SK-N-SH (cell line): ENCODE measurements around the gene HSPA9.

Experiments used
- NRF1 ChIP-seq: IDR thresholded peaks from 2 replicates; pipeline ENCODE4 v1.6.1; 2012; ENCODE audit warnings: low read depth, mild to moderate bottlenecking, low read length
- RAD21 ChIP-seq: IDR thresholded peaks from 2 replicates; pipeline ENCODE4 v1.6.1; 2012; ENCODE audit warnings: mild to moderate bottlenecking, low read length
- TF ChIP-seq, protein P1 (sequence below): fragments of 200-600 bp; sonication (generic); IDR thresholded peaks from 2 replicates; pipeline ENCODE4 v1.6.1; 2017; ENCODE audit warnings: antibody characterized with exemption, mild to moderate bottlenecking, moderate library complexity

DNA sequence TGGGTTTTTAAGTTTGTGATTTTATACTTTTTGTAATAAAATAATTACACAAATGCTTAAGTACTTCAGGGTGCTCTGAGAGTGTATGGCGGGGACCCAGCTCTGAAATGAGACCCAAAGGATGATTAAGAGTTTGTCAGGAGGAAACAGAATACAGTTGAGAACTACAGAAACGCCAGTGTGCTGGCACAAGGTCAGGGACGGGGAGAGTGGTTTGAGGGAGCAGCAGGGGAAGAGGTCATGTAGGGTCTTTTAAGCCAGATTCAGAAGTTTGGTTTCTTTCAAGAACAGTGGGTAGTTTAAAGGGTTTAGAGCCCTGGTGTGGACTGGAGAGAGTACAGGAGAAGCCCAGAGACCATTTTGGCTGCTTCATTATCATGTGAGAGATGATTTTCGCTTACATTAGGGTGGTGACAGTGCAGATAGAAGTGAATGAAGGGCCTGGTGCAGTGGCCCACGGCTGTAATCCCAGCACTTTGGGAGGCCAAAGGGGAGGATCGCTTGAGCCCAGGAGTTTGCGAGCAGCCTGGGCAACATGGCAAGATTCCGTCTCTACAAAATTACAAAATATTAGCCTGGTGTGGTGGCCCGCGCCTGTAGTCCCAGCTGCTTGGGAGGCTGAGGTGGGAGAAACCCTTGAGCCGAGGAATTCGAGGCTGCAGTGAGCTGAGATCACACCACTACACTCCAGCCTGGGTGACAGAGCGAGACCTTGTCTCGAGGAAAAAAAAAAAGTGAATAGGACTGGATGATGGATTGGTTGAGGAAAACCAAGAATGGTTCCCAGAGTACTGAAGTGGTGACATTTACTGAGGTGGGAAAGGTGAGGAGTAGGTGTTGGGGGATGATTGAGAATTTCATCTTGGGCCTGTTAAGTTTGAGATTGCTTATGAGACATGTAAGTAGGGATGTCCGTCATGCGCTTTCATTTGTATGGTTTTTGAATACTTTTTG, 30.7 kb downstream of the HSPA9 start:
- TF ChIP-seq, protein P1, sequence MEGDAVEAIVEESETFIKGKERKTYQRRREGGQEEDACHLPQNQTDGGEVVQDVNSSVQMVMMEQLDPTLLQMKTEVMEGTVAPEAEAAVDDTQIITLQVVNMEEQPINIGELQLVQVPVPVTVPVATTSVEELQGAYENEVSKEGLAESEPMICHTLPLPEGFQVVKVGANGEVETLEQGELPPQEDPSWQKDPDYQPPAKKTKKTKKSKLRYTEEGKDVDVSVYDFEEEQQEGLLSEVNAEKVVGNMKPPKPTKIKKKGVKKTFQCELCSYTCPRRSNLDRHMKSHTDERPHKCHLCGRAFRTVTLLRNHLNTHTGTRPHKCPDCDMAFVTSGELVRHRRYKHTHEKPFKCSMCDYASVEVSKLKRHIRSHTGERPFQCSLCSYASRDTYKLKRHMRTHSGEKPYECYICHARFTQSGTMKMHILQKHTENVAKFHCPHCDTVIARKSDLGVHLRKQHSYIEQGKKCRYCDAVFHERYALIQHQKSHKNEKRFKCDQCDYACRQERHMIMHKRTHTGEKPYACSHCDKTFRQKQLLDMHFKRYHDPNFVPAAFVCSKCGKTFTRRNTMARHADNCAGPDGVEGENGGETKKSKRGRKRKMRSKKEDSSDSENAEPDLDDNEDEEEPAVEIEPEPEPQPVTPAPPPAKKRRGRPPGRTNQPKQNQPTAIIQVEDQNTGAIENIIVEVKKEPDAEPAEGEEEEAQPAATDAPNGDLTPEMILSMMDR: no peak
- TF ChIP-seq RAD21: no peak
- TF ChIP-seq NRF1: no peak
